OCI-LY7 (cell line): ENCODE results near the gene GRAMD1B. TPM values are rescaled to one million over a fixed set of nuclear protein-coding genes. Genes with fewer than 3 reads are reported as not detected.

Source experiments
- BruUV-seq: library from RNA; stranded (reverse); fragments of 400-500 nt; replicated peaks from 2 replicates; lab custom pipeline; 2021; lab: Mats Ljungman, UMichigan
- CTCF ChIA-PET: fragments of 300-600 bp; sonication (Branson Sonifier 250); formaldehyde crosslinking; loops from one replicate; lab custom pipeline; 2022; ENCODE audit warnings: antibody characterized with exemption; ENCODE audit not compliant: unreplicated experiment; lab: Charles Lee
- POLR2A ChIA-PET: fragments of 300-600 bp; sonication (Branson Sonifier 250); formaldehyde crosslinking; loops from one replicate; lab custom pipeline; 2022; ENCODE audit warnings: antibody characterized with exemption; lab: Charles Lee
- DNase-seq: peaks from one replicate; pipeline ENCODE4 v3.0.0-alpha.2; 2015; ENCODE audit warnings: low spot score
- H2AFZ ChIP-seq: fragments of 200-600 bp; sonication (generic), shearing (Covaris generic); 2 replicates; pipeline ENCODE4 v1.6.1; 2014; ENCODE audit warnings: mild to moderate bottlenecking, antibody characterized with exemption, low read length, moderate library complexity
- H3K27ac ChIP-seq: fragments of 200-600 bp; sonication (generic); 2 replicates; pipeline ENCODE4 v1.5.1; 2014; ENCODE audit warnings: mixed run types, low read depth, mild to moderate bottlenecking, moderate library complexity, low read length, inconsistent platforms; ENCODE audit not compliant: poor library complexity, severe bottlenecking
- H3K36me3 ChIP-seq: fragments of 200-600 bp; sonication (generic); 2 replicates; pipeline ENCODE4 v1.6.1; 2014; ENCODE audit warnings: mild to moderate bottlenecking, antibody characterized with exemption, low read length, moderate library complexity, mixed read lengths; ENCODE audit not compliant: insufficient read depth
- H3K4me1 ChIP-seq: fragments of 200-600 bp; sonication (generic); 2 replicates; pipeline ENCODE4 v1.5.1; 2014; ENCODE audit warnings: mild to moderate bottlenecking, low read length; ENCODE audit not compliant: insufficient read depth, poor library complexity, severe bottlenecking
- H3K4me2 ChIP-seq: fragments of 200-600 bp; sonication (generic); 2 replicates; pipeline ENCODE4 v1.6.1; 2014; ENCODE audit warnings: mild to moderate bottlenecking, low read length
- H3K4me3 ChIP-seq: fragments of 200-600 bp; sonication (generic); 2 replicates; pipeline ENCODE4 v1.5.1; 2014; ENCODE audit warnings: mild to moderate bottlenecking, low read depth, low read length; ENCODE audit not compliant: poor library complexity, severe bottlenecking
- H3K79me2 ChIP-seq: fragments of 200-600 bp; sonication (generic); 2 replicates; pipeline ENCODE4 v1.6.1; 2016; ENCODE audit warnings: low read depth, mild to moderate bottlenecking, low read length, moderate library complexity, mixed read lengths; ENCODE audit not compliant: insufficient read depth
- H3K9me2 ChIP-seq: fragments of 200-600 bp; sonication (generic); 2 replicates; pipeline ENCODE4 v1.6.1; 2016; ENCODE audit warnings: mild to moderate bottlenecking, low read length, mixed read lengths; ENCODE audit not compliant: insufficient read depth
- H3K9me3 ChIP-seq: fragments of 200-600 bp; sonication (generic); 2 replicates; pipeline ENCODE4 v1.6.1; 2014; ENCODE audit warnings: mild to moderate bottlenecking, mixed run types, low read length, mixed read lengths
- H4K20me1 ChIP-seq: fragments of 200-600 bp; sonication (generic); 2 replicates; pipeline ENCODE4 v1.6.1; 2014; ENCODE audit warnings: mild to moderate bottlenecking, antibody characterized with exemption, low read length, moderate library complexity, mixed read lengths; ENCODE audit not compliant: insufficient read depth
- CTCF ChIP-seq: fragments of 200-600 bp; sonication (generic); conservative IDR thresholded peaks from 2 replicates; pipeline ENCODE4 v1.5.1; 2014; ENCODE audit warnings: mild to moderate bottlenecking, antibody characterized with exemption, low read length, moderate library complexity, mixed read lengths
- EZH2phosphoT487 ChIP-seq: fragments of 200-600 bp; sonication (generic); IDR thresholded peaks from 2 replicates; pipeline ENCODE4 v1.6.1; 2018; ENCODE audit warnings: low read depth, borderline replicate concordance, mild to moderate bottlenecking, mixed run types, antibody characterized with exemption, low read length, moderate library complexity, mixed read lengths
- intact Hi-C: fragments of 100-400 bp; cut with micrococcal nuclease; formaldehyde crosslinking; loops from one replicate; pipeline ENCODE4 v1.10.0; 2022; ENCODE audit not compliant: unreplicated experiment
- total RNA-seq, 2 experiments: library from RNA; depleted of rRNA in 1 of 2; stranded (reverse); fragments of >200 nt in 1 of 2; shearing (Covaris generic) in 1 of 2; gene quantifications; 2 replicates each; pipeline ENCODE4 v1.2.3, GENCODE V29; 2014 to 2022

GRAMD1B gene
- total RNA-seq, 2 experiments from 2014 or later = 0.16 TPM; not detected in 1

- POLR2A ChIA-PET = no interaction called here
- no peak overlapping the region for H2AFZ ChIP-seq
These were observed 87.7 kb downstream of the GRAMD1B start for GRCh38 chr11:123517559-123518364.

GRCh38 chr11:123518496-123519054, 88.5 kb downstream of the GRAMD1B start:
- Histone ChIP-seq H4K20me1 (no peaks in the 10 kb centered on the region), H3K4me1 (no peaks in the 10 kb centered on the region), H3K36me3 (no peaks in the 10 kb centered on the region), H3K79me2 (no peaks in the 10 kb centered on the region), H3K9me2 (no peaks in the 10 kb centered on the region), H3K27ac (no peak overlapping the region), H3K4me3 (no peak overlapping the region), H3K4me2 (no peak overlapping the region), H3K9me3 (no peaks in the 10 kb centered on the region), H2AFZ (no peak overlapping the region)
- ChIA-PET CTCF (no interaction called here), POLR2A (no interaction called here)
- DNase-seq = no peak
- no peak for TF ChIP-seq CTCF
- no peak for TF ChIP-seq EZH2phosphoT487
- intact Hi-C loops = no loop called here
- BruUV-seq = no TSS peak

More at GRCh38 chr11:123517559-123518364, 87.7 kb downstream of the GRAMD1B start:
- no peak for TF ChIP-seq CTCF
- no peak for TF ChIP-seq EZH2phosphoT487
- H4K20me1 ChIP-seq = no peaks in the 10 kb centered on the region
- H3K9me2 ChIP-seq = no peaks in the 10 kb centered on the region
- no peak overlapping the region for H3K4me3 ChIP-seq
- H3K9me3 ChIP-seq = no peaks in the 10 kb centered on the region
- intact Hi-C loops = no loop called here
- no peaks in the 10 kb centered on the region for H3K4me1 ChIP-seq
- no peaks in the 10 kb centered on the region for H3K36me3 ChIP-seq
- CTCF ChIA-PET = no interaction called here
- no TSS peak for BruUV-seq
- H3K79me2 ChIP-seq = no peaks in the 10 kb centered on the region
- no peak for DNase-seq
- no peak overlapping the region for H3K4me2 ChIP-seq
- no peak overlapping the region for H3K27ac ChIP-seq
